ENCODE data around the gene PPIP5K2.

- no peak for TF ChIP-seq CTCF (conservative IDR thresholded peaks at IDR 0.05; ENCODE audit: low read depth, low read length)
- no peak for TF ChIP-seq EZH2phosphoT487 (IDR thresholded peaks at IDR 0.05; ENCODE audit: borderline replicate concordance, low read length)
- no peak for TF ChIP-seq EZH2 (IDR thresholded peaks at IDR 0.05; ENCODE audit: low read length, unreplicated experiment)
These were observed 114.3 kb downstream of the PPIP5K2 start for GRCh38 chr5:103234239-103234975.

Measured in PC-3 (cell line).